HEK293 (cell line): Measurements from ENCODE around the gene VPS11.
A peak's percentile ranks its signal among the peaks of the same experiment; 100 is the strongest.

Experiments
- CTCF ChIA-PET: fragments of 350-600 bp; formaldehyde crosslinking; extraction: SDS; loops from one replicate; lab custom pipeline; 2021; ENCODE audit warnings: antibody characterized with exemption; lab: Yijun Ruan, JAX
- POLR2A ChIA-PET: fragments of 300-600 bp; formaldehyde crosslinking; extraction: SDS; loops from one replicate; lab custom pipeline; 2020; ENCODE audit warnings: antibody characterized with exemption, inconsistent platforms; lab: Yijun Ruan, JAX
- H3K27ac ChIP-seq: fragments of 200-500 bp; sonication (Bioruptor generic); 2 replicates; pipeline ENCODE4 v1.5.1; 2014; ENCODE audit warnings: low read depth, low read length, control low read depth, inconsistent platforms; ENCODE audit errors: extremely low read depth
- H3K36me3 ChIP-seq, 2 experiments: fragments of 200-500 bp in 1 of 2; sonication (Bioruptor generic) in 1 of 2; 1 replicate in 1 of 2; 2 replicates in 1 of 2; pipeline ENCODE4 v1.5.1; 2014 to 2017; ENCODE audit warnings: inconsistent platforms in 2 of 2, low read length in 2 of 2; ENCODE audit not compliant: control insufficient read depth in 2 of 2, insufficient read depth in 1 of 2
- H3K4me1 ChIP-seq: fragments of 200-500 bp; sonication (Bioruptor generic); 2 replicates; pipeline ENCODE4 v1.5.1; 2014; ENCODE audit warnings: mild to moderate bottlenecking, low read length, inconsistent platforms; ENCODE audit not compliant: control insufficient read depth, insufficient read depth
- H3K4me3 ChIP-seq: 2 replicates; pipeline ENCODE4 v1.5.1; 2011; ENCODE audit warnings: low read depth, mild to moderate bottlenecking, control low read depth, low read length, moderate library complexity
- H3K9me3 ChIP-seq: fragments of 200-500 bp; sonication (Bioruptor generic); 2 replicates; pipeline ENCODE4 v1.5.1; 2014; ENCODE audit warnings: low read depth, low read length, inconsistent platforms; ENCODE audit not compliant: control insufficient read depth, insufficient read depth
- GLIS1 ChIP-seq: fragments of 450-650 bp; formaldehyde crosslinking; IDR thresholded peaks from 2 replicates; pipeline ENCODE4 v1.5.1; 2016; ENCODE audit warnings: missing biosample characterization, missing genetic modification characterization
- SALL2 ChIP-seq: fragments of 450-650 bp; formaldehyde crosslinking; IDR thresholded peaks from 2 replicates; pipeline ENCODE4 v1.5.0; 2017; ENCODE audit warnings: missing biosample characterization, mild to moderate bottlenecking, missing genetic modification characterization, borderline replicate concordance
- SCRT2 ChIP-seq: fragments of 450-650 bp; formaldehyde crosslinking; IDR thresholded peaks from 2 replicates; pipeline ENCODE4 v1.5.1; 2016; ENCODE audit warnings: missing biosample characterization, missing genetic modification characterization
- ZBTB17 ChIP-seq: fragments of 450-650 bp; formaldehyde crosslinking; IDR thresholded peaks from 2 replicates; pipeline ENCODE4 v1.5.1; 2016; ENCODE audit warnings: missing biosample characterization, missing genetic modification characterization
- ZBTB20 ChIP-seq: fragments of 450-650 bp; formaldehyde crosslinking; IDR thresholded peaks from 2 replicates; pipeline ENCODE4 v1.5.1; 2016; ENCODE audit warnings: missing biosample characterization, missing genetic modification characterization
- ZBTB8A ChIP-seq: fragments of 450-650 bp; formaldehyde crosslinking; IDR thresholded peaks from 2 replicates; pipeline ENCODE4 v1.5.1; 2016; ENCODE audit warnings: missing biosample characterization, missing genetic modification characterization
- ZFP3 ChIP-seq: fragments of 450-650 bp; formaldehyde crosslinking; IDR thresholded peaks from 2 replicates; pipeline ENCODE4 v1.5.1; 2016; ENCODE audit warnings: low read depth, missing biosample characterization, missing genetic modification characterization
- ZFP69B ChIP-seq: fragments of 450-650 bp; formaldehyde crosslinking; IDR thresholded peaks from 2 replicates; pipeline ENCODE4 v1.5.1; 2016; ENCODE audit warnings: missing biosample characterization, missing genetic modification characterization
- ZIC2 ChIP-seq: fragments of 450-650 bp; formaldehyde crosslinking; IDR thresholded peaks from 2 replicates; pipeline ENCODE4 v1.5.1; 2016; ENCODE audit warnings: missing biosample characterization, missing genetic modification characterization
- ZNF2 ChIP-seq: fragments of 450-650 bp; formaldehyde crosslinking; IDR thresholded peaks from 2 replicates; pipeline ENCODE4 v1.5.1; 2016; ENCODE audit warnings: missing biosample characterization, missing genetic modification characterization
- ZNF223 ChIP-seq: fragments of 450-650 bp; formaldehyde crosslinking; IDR thresholded peaks from 2 replicates; pipeline ENCODE4 v1.5.1; 2016; ENCODE audit warnings: missing biosample characterization, missing genetic modification characterization
- ZNF266 ChIP-seq: fragments of 450-650 bp; formaldehyde crosslinking; IDR thresholded peaks from 2 replicates; pipeline ENCODE4 v1.5.1; 2016; ENCODE audit warnings: missing biosample characterization, missing genetic modification characterization, low read depth
- ZNF324 ChIP-seq: fragments of 450-650 bp; formaldehyde crosslinking; IDR thresholded peaks from 2 replicates; pipeline ENCODE4 v1.5.1; 2016; ENCODE audit warnings: missing biosample characterization, missing genetic modification characterization
- ZNF335 ChIP-seq: fragments of 450-650 bp; formaldehyde crosslinking; conservative IDR thresholded peaks from 2 replicates; pipeline ENCODE4 v1.5.1; 2016; ENCODE audit warnings: missing biosample characterization, missing genetic modification characterization
- ZNF341 ChIP-seq: fragments of 450-650 bp; formaldehyde crosslinking; IDR thresholded peaks from 2 replicates; pipeline ENCODE4; 2016; ENCODE audit warnings: low read depth, missing biosample characterization, missing genetic modification characterization
- ZNF394 ChIP-seq: fragments of 450-650 bp; formaldehyde crosslinking; IDR thresholded peaks from 2 replicates; pipeline ENCODE4 v1.5.1; 2016; ENCODE audit warnings: missing biosample characterization, missing genetic modification characterization, mild to moderate bottlenecking, moderate library complexity, borderline replicate concordance
- ZNF423 ChIP-seq: fragments of 450-650 bp; formaldehyde crosslinking; IDR thresholded peaks from 2 replicates; pipeline ENCODE4 v1.5.1; 2016; ENCODE audit warnings: missing biosample characterization, missing genetic modification characterization
- ZNF701 ChIP-seq: fragments of 450-650 bp; formaldehyde crosslinking; IDR thresholded peaks from 2 replicates; pipeline ENCODE4 v1.5.1; 2016; ENCODE audit warnings: missing biosample characterization, missing genetic modification characterization
- ZXDB ChIP-seq: fragments of 450-650 bp; formaldehyde crosslinking; IDR thresholded peaks from 2 replicates; pipeline ENCODE4 v1.5.1; 2016; ENCODE audit warnings: missing biosample characterization, missing genetic modification characterization
- TF ChIP-seq, protein P1 (sequence below): fragments of 450-650 bp; formaldehyde crosslinking; IDR thresholded peaks from 2 replicates; pipeline ENCODE4 v1.5.1; 2017; ENCODE audit warnings: missing biosample characterization, missing genetic modification characterization

VPS11 gene

DNA sequence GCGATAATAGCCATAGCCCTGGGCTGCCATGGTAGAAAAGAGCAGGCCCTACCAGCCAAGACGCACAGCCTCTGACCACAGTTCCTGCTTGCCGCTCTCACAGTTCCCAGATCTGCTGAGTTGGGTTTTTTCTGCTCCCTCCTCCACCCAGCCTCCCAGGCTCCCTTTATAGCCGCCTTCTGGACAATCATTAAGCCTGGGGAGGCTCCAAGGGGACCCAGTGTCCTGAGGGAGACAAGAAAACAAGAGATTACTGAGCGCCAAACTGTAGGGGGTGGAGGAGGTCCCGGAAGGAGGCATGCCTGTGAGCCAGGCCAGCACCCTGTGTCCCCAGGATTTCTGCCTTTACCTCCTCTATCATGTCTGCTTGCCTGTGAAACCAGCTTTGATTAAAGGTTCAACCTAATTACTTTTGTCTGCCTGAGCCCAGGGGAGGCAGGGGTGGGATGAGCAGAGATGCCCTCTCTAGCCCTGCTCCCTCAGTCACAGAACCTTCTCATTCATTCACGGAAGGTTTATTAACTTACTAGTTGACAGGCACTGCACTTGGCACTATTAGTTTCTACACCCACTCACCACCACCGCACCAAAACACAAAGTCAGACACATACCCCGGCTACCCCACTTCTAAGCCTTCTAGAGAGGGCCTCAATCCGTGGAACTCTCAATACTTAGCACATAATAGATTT lies 38.1 kb upstream of the VPS11 start:
- Histone ChIP-seq H3K27ac (peak overlapping the region; percentile 83; the same call in 1 of the 2 replicates), H3K9me3 (no peaks in the 10 kb centered on the region), H3K4me3 (peak overlapping the region; percentile 82), H3K4me1 (no peaks in the 10 kb centered on the region), H3K36me3 (peaks cover 0 to 47% of the 10 kb centered on the region in 2 experiments; a peak in 1 of 3 replicates)
- TF ChIP-seq ZNF223 (tag by site-specific recombination) (0 out of 2 replicates have a peak, but pooled peaks have one; percentile 45), ZNF335 (tag by site-specific recombination) (peak; percentile 94), ZXDB (tag by site-specific recombination) (no peak), GLIS1 (tag by site-specific recombination) (peak; percentile 83), ZNF324 (tag by site-specific recombination) (no peak), ZFP3 (no peak), ZBTB17 (tag by site-specific recombination) (peak; percentile 33; the same call in 1 of the 2 replicates), ZNF341 (tag by site-specific recombination) (0 out of 2 replicates have a peak, but pooled peaks have one; percentile 8), ZNF423 (peak; percentile 61; the same call in 1 of the 2 replicates), ZIC2 (peak; percentile 82)
- TF ChIP-seq, protein P1, sequence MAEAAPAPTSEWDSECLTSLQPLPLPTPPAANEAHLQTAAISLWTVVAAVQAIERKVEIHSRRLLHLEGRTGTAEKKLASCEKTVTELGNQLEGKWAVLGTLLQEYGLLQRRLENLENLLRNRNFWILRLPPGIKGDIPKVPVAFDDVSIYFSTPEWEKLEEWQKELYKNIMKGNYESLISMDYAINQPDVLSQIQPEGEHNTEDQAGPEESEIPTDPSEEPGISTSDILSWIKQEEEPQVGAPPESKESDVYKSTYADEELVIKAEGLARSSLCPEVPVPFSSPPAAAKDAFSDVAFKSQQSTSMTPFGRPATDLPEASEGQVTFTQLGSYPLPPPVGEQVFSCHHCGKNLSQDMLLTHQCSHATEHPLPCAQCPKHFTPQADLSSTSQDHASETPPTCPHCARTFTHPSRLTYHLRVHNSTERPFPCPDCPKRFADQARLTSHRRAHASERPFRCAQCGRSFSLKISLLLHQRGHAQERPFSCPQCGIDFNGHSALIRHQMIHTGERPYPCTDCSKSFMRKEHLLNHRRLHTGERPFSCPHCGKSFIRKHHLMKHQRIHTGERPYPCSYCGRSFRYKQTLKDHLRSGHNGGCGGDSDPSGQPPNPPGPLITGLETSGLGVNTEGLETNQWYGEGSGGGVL (tag by site-specific recombination), result 0 out of 2 replicates have a peak, but pooled peaks have one; percentile 14
- ChIA-PET CTCF (interaction anchor here (0.6 to 1.1 kb wide), 3 partner anchors 36 to 87 kb away, joined by 3 to 4 read pairs (median 3); no protein-coding TSS in a partner anchor), POLR2A (interaction anchor here (0.6 to 2.4 kb wide), 4 partner anchors 8 to 73 kb away, joined by 3 to 10 read pairs (median 5); partner anchors contain the start of genes RPS25 and TRAPPC4)

DNA sequence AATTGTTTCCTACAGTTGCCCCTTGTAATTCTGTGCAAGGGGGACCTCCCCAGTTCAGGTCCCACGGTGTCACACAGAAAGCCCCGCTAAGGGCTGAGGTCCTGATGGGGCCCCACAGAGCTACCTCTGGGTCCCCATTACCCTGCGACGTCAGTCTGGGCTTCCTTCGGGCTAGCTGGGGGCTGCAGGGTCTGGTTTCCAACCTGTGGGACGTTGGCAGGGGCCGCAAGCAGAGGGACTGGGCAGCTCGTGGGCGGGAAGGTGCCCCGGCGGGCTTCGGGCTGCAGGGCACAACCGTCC lies 37.6 kb upstream of the VPS11 start:
- Histone ChIP-seq H3K36me3 (peaks cover 0 to 42% of the 10 kb centered on the region in 2 experiments; a peak in 1 of 3 replicates), H3K9me3 (no peaks in the 10 kb centered on the region), H3K27ac (peak overlapping the region; percentile 83; the same call in 1 of the 2 replicates), H3K4me3 (peak overlapping the region; percentile 82)
- POLR2A ChIA-PET, result interaction anchor here (0.6 to 2.4 kb wide), 8 partner anchors 9 to 291 kb away, joined by 3 to 10 read pairs (median 4); partner anchors contain the start of genes CENATAC, RPS25 and TRAPPC4
- CTCF ChIA-PET, result interaction anchor here (0.6 to 2.1 kb wide), 8 partner anchors 11 to 102 kb away, joined by 3 to 8 read pairs (median 4); partner anchors contain the start of genes HMBS, RPS25, TRAPPC4 and VPS11
- TF ChIP-seq ZNF701 (tag by site-specific recombination) (no peak), ZBTB20 (tag by site-specific recombination) (no peak), ZFP69B (0 out of 2 replicates have a peak, but pooled peaks have one; percentile 9), ZNF266 (tag by site-specific recombination) (no peak), ZNF2 (tag by site-specific recombination) (no peak), SCRT2 (tag by site-specific recombination) (peak; percentile 64; the same call in 1 of the 2 replicates), ZNF335 (tag by site-specific recombination) (peak; percentile 84), SALL2 (tag by site-specific recombination) (0 out of 2 replicates have a peak, but pooled peaks have one; percentile 17), ZBTB8A (peak; percentile 93), ZNF394 (tag by site-specific recombination) (no peak)
- TF ChIP-seq, all 188 proteins: peak for 5
- H3K4me1 ChIP-seq, result no peaks in the 10 kb centered on the region
